Limb (tissue), 2 donors: Measurements from ENCODE around the gene RXFP3.
A peak's percentile ranks its signal among the peaks of the same experiment; 100 is the strongest.
"Not testable (repeated sequence)": the region's sequence is repeated elsewhere in the genome, so short reads cannot be mapped to it uniquely, and the experiment has no call there.

Source experiments
- DNase-seq, 2 donors: peaks; one replicate each; pipeline ENCODE4 v3.0.0-alpha.2; 2016; ENCODE audit errors: extremely low spot score in 2 of 2

The RXFP3 gene

GRCh38 chr5:33936004-33936380 is 194 bp upstream of the RXFP3 start:
- DNase-seq = peak; percentile 35 to 87

DNA sequence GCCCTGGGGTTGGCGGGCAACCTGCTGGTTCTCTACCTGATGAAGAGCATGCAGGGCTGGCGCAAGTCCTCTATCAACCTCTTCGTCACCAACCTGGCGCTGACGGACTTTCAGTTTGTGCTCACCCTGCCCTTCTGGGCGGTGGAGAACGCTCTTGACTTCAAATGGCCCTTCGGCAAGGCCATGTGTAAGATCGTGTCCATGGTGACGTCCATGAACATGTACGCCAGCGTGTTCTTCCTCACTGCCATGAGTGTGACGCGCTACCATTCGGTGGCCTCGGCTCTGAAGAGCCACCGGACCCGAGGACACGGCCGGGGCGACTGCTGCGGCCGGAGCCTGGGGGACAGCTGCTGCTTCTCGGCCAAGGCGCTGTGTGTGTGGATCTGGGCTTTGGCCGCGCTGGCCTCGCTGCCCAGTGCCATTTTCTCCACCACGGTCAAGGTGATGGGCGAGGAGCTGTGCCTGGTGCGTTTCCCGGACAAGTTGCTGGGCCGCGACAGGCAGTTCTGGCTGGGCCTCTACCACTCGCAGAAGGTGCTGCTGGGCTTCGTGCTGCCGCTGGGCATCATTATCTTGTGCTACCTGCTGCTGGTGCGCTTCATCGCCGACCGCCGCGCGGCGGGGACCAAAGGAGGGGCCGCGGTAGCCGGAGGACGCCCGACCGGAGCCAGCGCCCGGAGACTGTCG is 976 bp downstream of the RXFP3 start:
- no peak for DNase-seq

DNA sequence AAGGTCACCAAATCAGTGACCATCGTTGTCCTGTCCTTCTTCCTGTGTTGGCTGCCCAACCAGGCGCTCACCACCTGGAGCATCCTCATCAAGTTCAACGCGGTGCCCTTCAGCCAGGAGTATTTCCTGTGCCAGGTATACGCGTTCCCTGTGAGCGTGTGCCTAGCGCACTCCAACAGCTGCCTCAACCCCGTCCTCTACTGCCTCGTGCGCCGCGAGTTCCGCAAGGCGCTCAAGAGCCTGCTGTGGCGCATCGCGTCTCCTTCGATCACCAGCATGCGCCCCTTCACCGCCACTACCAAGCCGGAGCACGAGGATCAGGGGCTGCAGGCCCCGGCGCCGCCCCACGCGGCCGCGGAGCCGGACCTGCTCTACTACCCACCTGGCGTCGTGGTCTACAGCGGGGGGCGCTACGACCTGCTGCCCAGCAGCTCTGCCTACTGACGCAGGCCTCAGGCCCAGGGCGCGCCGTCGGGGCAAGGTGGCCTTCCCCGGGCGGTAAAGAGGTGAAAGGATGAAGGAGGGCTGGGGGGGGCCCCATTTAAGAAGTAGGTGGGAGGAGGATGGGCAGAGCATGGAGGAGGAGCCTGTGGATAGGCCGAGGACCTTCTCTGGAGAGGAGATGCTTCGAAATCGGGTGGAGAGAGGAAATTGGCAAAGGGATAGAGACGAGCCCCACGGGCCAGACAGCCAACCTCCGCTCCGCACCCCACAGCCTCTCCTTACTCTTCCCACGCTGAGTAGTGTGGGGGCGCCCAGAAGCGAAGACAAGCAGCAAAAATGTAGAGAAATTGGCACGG is 1.7 kb downstream of the RXFP3 start:
- DNase-seq = peak in 1 of 2 donors; percentile 26

DNA sequence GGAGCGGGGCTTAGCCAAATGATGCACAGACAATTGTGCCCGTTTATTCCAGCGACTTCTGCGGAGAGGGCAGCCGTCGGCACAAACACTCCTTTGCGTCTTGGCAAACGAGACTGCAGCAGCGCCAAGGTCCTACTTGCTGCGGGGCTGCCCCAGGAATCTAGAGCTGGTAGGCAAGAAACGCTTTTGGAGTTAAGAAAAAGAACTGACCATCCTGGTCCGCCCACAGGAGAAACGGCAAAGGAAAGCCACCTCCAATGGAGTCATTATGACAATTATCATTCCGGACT is 2.3 kb downstream of the RXFP3 start:
- DNase-seq = no peak

GRCh38 chr5:33938881-33939280 is 2.7 kb downstream of the RXFP3 start:
- DNase-seq = peak in 1 of 2 donors; percentile 29

- DNase-seq = no peak
Measured at GRCh38 chr5:33939556-33940262, 3.5 kb downstream of the RXFP3 start.

DNA sequence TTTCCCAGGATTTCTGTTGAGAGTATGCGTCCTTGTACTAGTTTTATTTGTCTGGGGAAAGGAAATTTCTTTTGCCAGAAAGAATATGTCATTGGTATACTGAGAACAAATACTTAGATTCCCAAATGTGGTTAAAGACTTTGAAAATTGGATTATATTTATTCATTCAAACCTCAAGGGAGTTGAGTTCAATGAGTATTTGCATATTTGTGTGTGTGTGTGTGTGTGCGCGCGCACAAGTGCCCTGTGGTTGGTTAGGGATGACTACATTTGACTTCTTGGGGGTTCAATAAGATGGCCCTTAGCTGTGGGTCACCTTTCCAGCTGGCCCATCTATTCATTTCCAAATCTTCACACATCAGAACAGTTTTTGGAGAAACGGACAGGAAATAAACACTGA is 4.9 kb downstream of the RXFP3 start:
- no peak for DNase-seq

DNA sequence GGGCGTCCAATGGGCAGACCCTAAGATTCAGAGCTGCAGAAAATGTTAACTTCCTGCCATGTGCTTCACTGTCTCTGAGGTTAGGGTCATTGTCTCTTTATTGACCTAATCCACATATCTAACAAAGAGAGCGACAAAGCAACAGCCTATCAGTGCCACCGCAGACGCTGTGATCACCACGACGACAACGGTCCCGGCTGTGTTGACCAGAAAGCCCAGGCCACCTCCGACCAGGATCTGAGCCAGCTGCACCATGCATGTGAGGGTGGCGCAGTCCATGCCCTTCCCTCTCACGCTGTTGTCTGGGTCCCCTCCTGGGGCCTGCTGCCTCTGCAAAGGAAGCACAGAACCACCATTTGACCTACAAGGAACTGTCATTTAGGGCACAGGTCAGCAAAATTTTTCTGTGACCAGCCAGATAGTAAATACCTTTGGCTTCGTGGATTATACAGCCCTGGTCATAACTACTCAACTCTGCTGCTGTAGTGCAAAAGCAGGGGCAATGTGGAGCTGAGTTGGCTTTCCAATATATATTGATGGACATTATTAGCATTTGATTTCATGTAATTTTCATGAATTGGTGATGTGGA is 8.5 kb downstream of the RXFP3 start:
- no peak for DNase-seq

GRCh38 chr5:33952175-33952574 is 16.0 kb downstream of the RXFP3 start:
- DNase-seq = not testable (repeated sequence)

GRCh38 chr5:33957577-33958150 is 21.5 kb downstream of the RXFP3 start:
- DNase-seq = no peak

DNA sequence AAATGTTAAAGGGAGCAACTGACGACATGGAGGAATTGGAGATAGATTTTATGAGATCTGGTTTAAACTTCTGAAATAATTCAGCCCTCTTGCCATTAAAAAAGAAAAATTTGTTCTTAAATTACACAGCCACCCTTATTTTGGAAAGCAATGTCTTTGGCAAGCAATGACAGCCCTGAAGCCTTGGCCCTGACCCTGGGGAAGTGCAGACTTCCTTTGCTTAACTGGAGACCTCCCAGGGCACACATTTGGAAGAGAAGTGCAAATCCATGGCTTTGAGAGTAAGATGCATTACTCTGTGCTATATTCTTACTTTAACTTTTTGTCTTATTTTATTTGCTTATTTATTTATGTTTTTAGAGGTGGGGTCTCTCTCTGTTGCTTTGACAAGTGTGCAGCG is 22.0 kb downstream of the RXFP3 start:
- DNase-seq = no peak

DNA sequence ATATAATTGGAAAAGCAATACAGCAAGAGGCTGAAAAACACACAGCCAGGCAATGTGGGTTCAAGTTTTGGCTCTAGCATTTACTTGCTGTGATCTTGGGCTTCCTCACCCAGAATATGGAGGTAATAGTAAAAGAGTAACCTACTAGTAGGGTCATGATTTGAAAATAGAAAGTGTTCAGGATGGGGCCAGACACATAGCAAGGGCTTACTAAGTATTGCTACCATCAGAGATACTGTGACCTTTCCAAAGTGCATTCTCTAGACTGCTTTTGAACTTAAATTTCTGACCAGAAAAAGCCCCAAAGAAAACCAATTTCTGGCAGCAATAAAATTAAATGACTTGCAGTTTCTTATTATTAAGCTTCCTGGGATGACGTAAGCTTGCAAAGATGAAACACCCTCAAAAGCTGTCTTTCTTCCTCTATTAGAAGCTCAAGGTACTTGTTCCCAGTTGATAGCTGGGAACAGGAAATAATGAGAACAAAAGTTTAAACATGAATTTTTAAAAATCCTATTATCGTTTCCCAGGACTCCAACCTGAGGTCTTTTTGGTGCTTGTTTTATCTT is 28.0 kb downstream of the RXFP3 start:
- DNase-seq = no peak

DNA sequence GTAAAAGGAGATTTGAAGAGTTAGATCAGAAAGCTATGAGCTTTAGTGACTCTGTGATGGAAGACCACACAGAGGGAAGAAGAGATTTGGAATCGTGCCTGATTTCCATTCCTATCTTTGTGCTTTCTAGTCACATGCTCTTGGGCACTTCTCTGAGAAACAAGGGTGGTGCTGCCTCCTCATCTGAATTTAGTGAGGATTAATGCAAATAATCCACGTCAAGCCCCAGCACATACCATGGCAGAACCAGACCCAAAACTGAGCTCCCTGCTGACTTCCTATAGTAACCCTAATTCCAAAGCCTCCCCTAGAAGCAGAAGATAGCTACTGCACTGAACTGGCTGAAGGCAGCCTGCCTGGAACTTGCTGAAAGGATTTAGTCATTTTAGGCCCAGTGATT is 30.6 kb downstream of the RXFP3 start:
- DNase-seq = no peak

- DNase-seq = no peak
Measured at GRCh38 chr5:33968211-33969005, 32.2 kb downstream of the RXFP3 start.

GRCh38 chr5:33969572-33970452 is 33.6 kb downstream of the RXFP3 start:
- peak; percentile 32 to 72 for DNase-seq

DNA sequence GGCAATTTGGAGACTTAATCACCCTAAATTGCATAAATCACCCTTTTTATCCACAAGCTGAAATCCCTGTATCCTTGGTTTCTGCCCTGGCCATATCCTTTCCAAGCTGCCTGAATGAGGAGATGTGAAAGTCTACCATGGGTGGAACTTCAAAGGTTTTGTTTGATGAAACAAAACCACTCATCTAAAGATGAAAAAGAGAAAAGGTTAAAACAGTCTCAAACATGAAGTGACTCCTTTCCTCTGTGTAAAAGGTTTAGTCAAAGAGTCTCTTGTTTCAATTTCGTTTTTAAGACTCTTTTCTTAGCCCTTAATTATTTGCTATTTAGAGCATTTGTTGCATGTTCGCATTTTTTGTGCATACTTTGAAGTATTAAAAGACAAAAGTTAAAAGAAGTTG is 37.1 kb downstream of the RXFP3 start:
- DNase-seq = no peak

GRCh38 chr5:33975852-33976251 is 39.7 kb downstream of the RXFP3 start:
- DNase-seq = peak in 1 of 2 donors; percentile 34

DNA sequence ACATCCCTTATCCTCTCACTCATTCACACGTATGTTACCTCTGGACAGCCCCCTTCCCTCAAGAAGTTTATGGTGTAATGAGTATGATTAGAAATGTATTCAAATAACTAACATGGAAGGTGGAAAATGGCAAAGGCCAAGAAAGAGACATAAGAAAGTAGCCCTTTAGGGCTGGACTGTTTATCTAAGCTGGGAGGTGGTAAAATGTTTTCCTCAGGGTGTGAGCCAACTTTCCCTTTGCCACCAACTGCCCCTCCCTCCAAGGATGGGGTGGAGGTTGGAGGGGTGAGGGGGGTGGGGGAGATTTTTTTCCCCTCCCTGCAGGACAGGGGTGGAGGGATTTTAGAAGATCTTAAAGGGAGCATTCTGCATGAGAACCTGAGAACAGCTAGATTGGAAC is 40.1 kb downstream of the RXFP3 start:
- no peak for DNase-seq

DNA sequence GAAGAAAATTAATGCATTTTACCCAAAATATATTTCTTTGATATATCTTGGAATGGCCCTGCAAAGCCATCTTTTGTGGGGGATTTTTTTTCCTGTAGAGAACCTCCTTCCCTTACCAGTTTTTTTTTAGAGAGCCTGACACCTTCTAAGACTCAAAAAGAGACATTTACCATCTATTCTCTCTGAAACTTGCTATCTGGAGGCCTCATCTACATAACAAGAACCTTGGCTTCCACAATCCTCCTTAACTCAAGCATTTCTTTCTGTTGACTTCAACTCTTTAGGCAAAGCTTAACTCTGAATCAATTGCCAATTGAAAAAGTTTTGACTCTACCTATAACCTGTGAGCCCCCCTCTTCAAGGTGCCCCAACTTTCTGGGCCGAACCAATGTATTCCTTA is 42.1 kb downstream of the RXFP3 start:
- DNase-seq = no peak

DNA sequence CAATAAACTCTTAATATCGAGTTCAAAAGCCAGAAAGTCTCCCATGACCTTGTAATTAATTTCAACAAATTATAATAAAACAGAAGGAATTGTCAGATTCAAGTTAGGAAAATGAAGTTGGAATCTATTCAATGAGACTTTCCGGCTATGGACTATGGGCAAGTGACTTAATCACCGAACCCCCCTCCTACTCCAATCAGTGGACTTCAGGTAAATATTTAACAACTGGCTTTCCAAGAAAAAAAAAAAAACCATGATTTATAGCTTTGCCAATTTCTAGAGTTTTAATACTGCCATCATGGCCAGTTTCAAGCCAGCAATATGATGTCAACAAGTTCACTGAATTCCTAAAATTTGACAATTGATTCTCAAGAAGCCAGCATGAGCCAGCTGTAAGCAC is 43.8 kb downstream of the RXFP3 start:
- DNase-seq = no peak
